ENCODE results near the gene SIN3A.

DNA sequence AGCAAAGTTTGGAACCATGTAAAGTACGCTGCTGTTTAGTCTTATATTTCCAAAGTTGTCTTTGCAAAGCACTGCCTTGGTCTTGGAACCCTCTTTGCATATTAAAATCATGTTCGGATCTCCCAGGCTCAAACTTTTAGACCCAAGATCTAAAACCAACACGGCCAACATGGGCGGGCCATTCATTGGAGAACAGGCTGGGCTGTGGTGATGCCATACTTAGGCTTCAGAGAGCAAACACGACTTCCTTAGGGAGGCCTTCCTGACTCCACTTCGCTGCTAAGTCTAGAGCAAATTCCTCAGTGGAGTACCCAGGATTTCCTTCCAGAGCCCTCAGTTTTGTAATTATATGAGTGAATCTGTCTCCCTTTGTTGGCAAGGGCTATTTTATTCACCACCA is 86.6 kb downstream of the SIN3A start:
- TF ChIP-seq POLR2A (IDR thresholded peaks at IDR 0.05) (no peak), POLR2AphosphoS5 (IDR thresholded peaks at IDR 0.05) (no peak)

All from spleen (tissue), 3 donors.